HG03280 (cell line): ENCODE data around the gene DMBT1.

ENCODE experiments used
- ATAC-seq: cut with Tn5 transposase; IDR thresholded peaks from one replicate; pipeline ENCODE4 v1.9.1; 2021; ENCODE audit warnings: mild to moderate bottlenecking, moderate library complexity; ENCODE audit not compliant: unreplicated experiment

The DMBT1 gene

DNA sequence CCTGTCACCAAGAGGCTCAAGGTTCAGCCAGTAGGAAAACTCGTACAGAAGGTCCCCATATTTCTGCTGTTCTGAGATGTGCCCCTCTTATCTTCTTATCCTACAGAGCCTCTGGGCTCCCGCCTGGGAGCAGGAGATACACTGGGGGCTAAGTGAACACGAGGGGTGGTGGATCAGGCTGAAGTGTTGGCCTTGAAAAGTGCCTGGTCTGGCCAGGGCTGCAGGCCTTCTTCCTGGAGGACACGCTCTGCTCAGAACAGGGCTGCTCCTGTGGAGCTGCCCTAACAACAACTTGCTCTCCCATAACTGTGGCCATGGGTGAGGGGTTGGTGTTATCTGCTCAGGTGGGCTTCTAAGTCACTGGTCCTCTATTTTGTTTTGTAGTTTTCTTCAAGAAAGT is 105.4 kb downstream of the DMBT1 start:
- no peak for ATAC-seq

- no peak for ATAC-seq
Observed at GRCh38 chr10:122669045-122669444, 108.5 kb downstream of the DMBT1 start.

DNA sequence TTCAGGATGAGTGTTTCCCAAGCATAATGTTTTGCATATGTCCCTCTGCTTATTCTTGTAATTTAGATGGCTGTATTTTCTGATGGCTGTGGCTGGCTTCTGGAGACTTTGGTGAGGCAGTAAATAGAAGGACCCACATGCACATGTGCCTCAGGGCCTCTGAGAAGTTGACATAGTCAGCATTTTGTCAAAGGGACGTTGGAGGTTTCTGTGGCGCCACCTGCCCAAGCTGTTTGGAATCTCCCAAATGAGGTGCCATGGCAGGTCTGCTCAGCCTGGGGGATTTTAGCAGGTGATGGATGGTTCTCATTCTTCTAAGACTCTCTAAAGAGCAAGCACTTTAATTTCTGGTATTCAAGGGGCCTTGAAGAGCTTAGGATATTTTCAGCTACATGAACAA is 109.3 kb downstream of the DMBT1 start:
- no peak for ATAC-seq

GRCh38 chr10:122671355-122671754 is 110.8 kb downstream of the DMBT1 start:
- no peak for ATAC-seq

GRCh38 chr10:122672655-122673054 is 112.1 kb downstream of the DMBT1 start:
- ATAC-seq: no peak

DNA sequence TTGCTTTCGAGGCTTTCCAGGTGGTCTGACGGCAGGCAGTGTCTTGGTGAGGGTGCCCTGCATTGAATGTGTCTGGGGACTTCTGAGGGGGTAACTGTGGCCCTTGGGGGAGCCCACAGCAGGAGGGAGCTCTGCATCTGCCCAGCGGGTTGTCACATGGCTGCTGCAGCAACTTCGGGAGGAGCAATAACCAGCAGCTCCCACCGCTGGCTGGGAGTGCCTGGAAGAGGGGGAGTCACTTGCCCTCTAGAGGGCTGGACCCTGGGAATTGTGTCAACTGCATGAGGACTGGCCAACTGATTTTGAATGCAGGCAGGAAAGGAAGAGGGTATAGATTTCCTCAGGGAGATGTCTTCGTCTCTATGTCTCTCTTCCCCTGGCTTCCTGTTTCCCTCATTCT is 112.7 kb downstream of the DMBT1 start:
- ATAC-seq: no peak

DNA sequence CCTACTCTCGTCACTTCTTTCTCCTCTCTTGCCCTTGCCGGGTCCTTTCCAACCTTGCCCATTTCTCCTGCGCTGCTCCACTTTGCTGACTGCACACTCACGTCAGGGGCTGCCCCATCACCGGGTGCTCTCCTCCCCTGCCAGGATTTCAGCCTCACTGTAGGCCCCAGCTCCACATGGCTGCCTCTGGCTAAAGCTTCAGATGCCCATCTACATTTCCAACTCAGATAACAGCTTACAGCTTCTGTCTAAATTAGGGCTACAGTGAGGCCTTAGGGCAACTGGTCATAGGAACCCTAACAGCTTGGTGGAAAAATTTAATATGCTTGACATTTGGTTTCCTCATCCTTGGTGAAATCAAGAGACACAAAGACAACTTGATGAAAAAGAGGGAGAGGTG is 113.2 kb downstream of the DMBT1 start:
- no peak for ATAC-seq

- ATAC-seq: no peak
Observed at GRCh38 chr10:122674781-122675180, 114.2 kb downstream of the DMBT1 start.

GRCh38 chr10:122675278-122675677 is 114.7 kb downstream of the DMBT1 start:
- no peak for ATAC-seq

DNA sequence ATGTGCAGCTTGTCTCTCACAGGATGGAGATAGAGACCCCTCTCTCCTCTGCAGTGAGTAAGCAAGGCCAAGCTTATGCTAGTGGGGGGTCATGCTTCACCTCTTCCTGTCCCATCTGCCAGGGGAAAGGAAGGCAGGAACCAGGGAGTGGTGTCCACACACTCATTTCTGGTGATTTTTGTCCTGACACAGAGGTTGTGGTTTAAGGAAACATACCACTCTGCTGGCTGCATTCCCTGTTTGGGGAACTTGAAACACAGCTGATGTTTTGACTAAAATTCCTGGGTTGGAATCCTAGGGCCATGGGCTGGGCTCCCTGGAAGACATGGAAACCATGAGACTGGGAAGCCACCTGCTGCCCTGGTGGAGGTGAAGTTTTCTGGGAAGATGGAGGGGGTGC is 117.7 kb downstream of the DMBT1 start:
- ATAC-seq: no peak

GRCh38 chr10:122682522-122682921 is 122.0 kb downstream of the DMBT1 start:
- ATAC-seq: no peak

- no peak for ATAC-seq
Observed at GRCh38 chr10:122688293-122688989, 127.9 kb downstream of the DMBT1 start.

DNA sequence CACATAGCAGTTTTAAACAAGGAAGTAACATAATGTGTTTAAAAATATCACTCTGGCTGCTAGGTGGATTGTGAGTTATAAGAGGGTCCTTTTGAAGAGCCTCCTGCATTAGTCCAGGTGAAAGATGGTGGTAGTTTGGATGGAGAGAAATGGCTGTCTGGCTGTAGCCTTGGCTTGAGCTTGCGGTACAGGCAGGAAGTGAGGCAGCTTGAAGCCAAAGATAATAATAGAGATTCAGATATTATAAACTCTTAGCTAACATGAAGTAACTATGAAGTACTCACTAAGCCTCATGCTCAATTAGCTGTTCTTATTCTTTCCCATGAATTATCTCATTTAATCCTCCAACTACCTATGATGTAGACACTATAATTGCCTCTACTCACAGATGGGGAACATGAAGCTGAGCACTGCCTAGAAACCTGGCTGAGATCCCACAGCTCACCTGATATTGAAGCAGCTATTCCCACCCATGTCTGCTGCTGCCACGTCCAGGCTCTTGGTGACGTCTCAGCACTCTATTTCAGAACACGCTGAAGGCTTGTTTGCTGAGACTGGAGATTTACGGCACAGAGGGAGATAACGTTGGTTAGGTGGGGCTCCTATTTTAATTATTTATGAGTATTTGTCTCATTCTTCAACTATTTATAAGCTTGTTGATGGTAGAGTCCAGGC is 128.7 kb downstream of the DMBT1 start:
- ATAC-seq: no peak

DNA sequence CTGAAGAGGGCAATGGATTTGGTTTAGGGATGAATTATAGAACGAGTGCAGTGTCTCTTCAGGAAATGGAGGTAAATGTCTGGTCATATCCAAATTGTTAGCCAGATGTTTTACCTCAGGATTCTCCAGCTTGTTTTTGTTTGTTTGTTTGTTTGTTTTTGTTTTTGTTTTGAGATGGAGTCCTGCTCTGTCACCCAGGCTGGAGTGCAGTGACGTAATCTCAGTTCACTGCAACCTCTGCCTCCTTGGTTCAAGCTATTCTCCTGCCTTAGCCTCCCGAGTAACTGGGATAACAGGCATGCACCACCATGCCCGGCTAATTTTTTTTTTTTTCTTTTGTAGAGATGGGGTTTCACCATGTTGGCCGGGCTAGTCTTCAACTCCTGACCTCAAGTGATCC is 132.2 kb downstream of the DMBT1 start:
- ATAC-seq: no peak
